HCT116 (cell line): ENCODE data around the gene RND2. TPM values are rescaled to one million over a fixed set of nuclear protein-coding genes. Genes with fewer than 3 reads are reported as not detected.

Source experiments
- ATAC-seq: fragments of 200-7000 bp; cut with Tn5 transposase; 2 replicates; pipeline ENCODE4 v1.9.1; 2020; ENCODE audit warnings: mild to moderate bottlenecking, moderate library complexity
- BruUV-seq: library from RNA; stranded (reverse); fragments of 400-500 nt; replicated peaks from 2 replicates; lab custom pipeline; 2021; lab: Mats Ljungman, UMichigan
- CTCF ChIA-PET: fragments of 300-600 bp; sonication (Branson Sonifier 250); formaldehyde crosslinking; loops from one replicate; lab custom pipeline; 2021; ENCODE audit warnings: antibody characterized with exemption; lab: Charles Lee
- POLR2A ChIA-PET: fragments of 300-600, 350-600 bp; sonication (Branson Sonifier 250); formaldehyde crosslinking; loops from one replicate; lab custom pipeline; 2021; ENCODE audit warnings: antibody characterized with exemption; lab: Charles Lee
- RAD21 ChIA-PET, 2 experiments: fragments of 300-600 bp; sonication (Branson Sonifier 250); formaldehyde crosslinking; loops; one replicate each; lab custom pipeline; 2023; ENCODE audit warnings: low total read pairs in 2 of 2; ENCODE audit not compliant: uncharacterized antibody in 2 of 2, unreplicated experiment in 2 of 2, low non-redundant PET in 1 of 2; lab: Charles Lee
- DNase-seq: peaks from one replicate; pipeline ENCODE4 v3.0.0-alpha.2; 2010; ENCODE audit warnings: low read depth, low spot score
- H2AFZ ChIP-seq: fragments of 200-600 bp; shearing (Covaris generic), sonication (generic); 2 replicates; pipeline ENCODE4 v1.6.1; 2017; ENCODE audit warnings: low read depth, mixed run types, mixed read lengths, antibody characterized with exemption, low read length; ENCODE audit not compliant: poor library complexity, severe bottlenecking
- H3K27ac ChIP-seq: 2 replicates; pipeline ENCODE4 v1.5.1; 2012; ENCODE audit warnings: low read depth, low read length
- H3K27me3 ChIP-seq: fragments of 200-600 bp; sonication (generic); 2 replicates; pipeline ENCODE4 v1.6.1; 2016; ENCODE audit warnings: mixed run types, low read length, mixed read lengths; ENCODE audit not compliant: insufficient read depth
- H3K36me3 ChIP-seq, 2 experiments: fragments of 200-500 bp in 1 of 2; fragments of 200-600 bp in 1 of 2; sonication (Bioruptor generic) in 1 of 2; sonication (generic) in 1 of 2; 2 replicates each; pipeline versions ENCODE4 v1.5.1 to v1.6.1; 2014 to 2016; ENCODE audit warnings: low read length in 2 of 2, inconsistent platforms in 1 of 2, mixed read lengths in 1 of 2, mixed run types in 1 of 2; ENCODE audit not compliant: insufficient read depth in 2 of 2, control insufficient read depth in 1 of 2
- H3K4me1 ChIP-seq, 2 experiments: fragments of 200-600 bp in 1 of 2; sonication (generic) in 1 of 2; 2 replicates each; pipeline versions ENCODE4 v1.5.1 to v1.6.1; 2012 to 2017; ENCODE audit warnings: low read length in 2 of 2, inconsistent platforms in 1 of 2, mild to moderate bottlenecking in 1 of 2, mixed read lengths in 1 of 2, mixed run types in 1 of 2, moderate library complexity in 1 of 2; ENCODE audit not compliant: insufficient read depth in 2 of 2, control insufficient read depth in 1 of 2
- H3K4me2 ChIP-seq: fragments of 200-600 bp; sonication (generic); 2 replicates; pipeline ENCODE4 v1.6.1; 2017; ENCODE audit warnings: mixed run types, low read length, mixed read lengths
- H3K4me3 ChIP-seq, 2 experiments: fragments of 200-600 bp in 1 of 2; sonication (generic) in 1 of 2; replicated peaks in 1 of 2; 2 replicates each; pipeline ENCODE4 v1.5.1; 2011 to 2016; ENCODE audit warnings: low read length in 2 of 2, control low read depth in 1 of 2, low read depth in 1 of 2, mild to moderate bottlenecking in 1 of 2, mixed read lengths in 1 of 2, mixed run types in 1 of 2
- H3K79me2 ChIP-seq: fragments of 200-600 bp; sonication (generic); 2 replicates; pipeline ENCODE4 v1.6.1; 2017; ENCODE audit warnings: mild to moderate bottlenecking, mixed run types, low read length, moderate library complexity, mixed read lengths; ENCODE audit not compliant: insufficient read depth
- H3K9ac ChIP-seq: fragments of 200-600 bp; sonication (generic); 2 replicates; pipeline ENCODE4 v1.6.1; 2016; ENCODE audit warnings: low read length, mixed read lengths
- H3K9me2 ChIP-seq: fragments of 200-600 bp; sonication (generic), shearing (Covaris generic); 2 replicates; pipeline ENCODE4 v1.6.1; 2017; ENCODE audit warnings: mixed run types, mild to moderate bottlenecking, moderate library complexity; ENCODE audit not compliant: insufficient read depth
- H3K9me3 ChIP-seq, 2 experiments: fragments of 200-500 bp in 1 of 2; fragments of 200-600 bp in 1 of 2; sonication (Bioruptor generic) in 1 of 2; sonication (generic) in 1 of 2; 2 replicates each; pipeline ENCODE4 v1.6.1; 2014 to 2017; ENCODE audit warnings: low read length in 2 of 2, mixed read lengths in 2 of 2, inconsistent platforms in 1 of 2, low read depth in 1 of 2, mild to moderate bottlenecking in 1 of 2, mixed run types in 1 of 2, moderate library complexity in 1 of 2; ENCODE audit not compliant: control insufficient read depth in 1 of 2, insufficient read depth in 1 of 2
- H4K20me1 ChIP-seq: fragments of 200-600 bp; sonication (generic), shearing (Covaris generic); 2 replicates; pipeline ENCODE4 v1.6.1; 2017; ENCODE audit warnings: mixed run types, mild to moderate bottlenecking, moderate library complexity; ENCODE audit not compliant: insufficient read depth
- EGR1 ChIP-seq: IDR thresholded peaks from 2 replicates; pipeline ENCODE4 v1.6.1; 2012; ENCODE audit warnings: low read depth
- EZH2 ChIP-seq: fragments of 200-600 bp; sonication (generic); IDR thresholded peaks from 2 replicates; pipeline ENCODE4 v1.6.1; 2017; ENCODE audit warnings: antibody characterized with exemption, mixed run types
- EZH2phosphoT487 ChIP-seq: fragments of 200-600 bp; IDR thresholded peaks from 2 replicates; pipeline ENCODE4 v1.6.1; 2018; ENCODE audit warnings: antibody characterized with exemption, borderline replicate concordance
- JUND ChIP-seq: IDR thresholded peaks from 2 replicates; pipeline ENCODE4 v1.6.1; 2012
- MAX ChIP-seq: IDR thresholded peaks from 2 replicates; pipeline ENCODE4 v1.6.1; 2012
- POLR2A ChIP-seq: IDR thresholded peaks from 2 replicates; pipeline ENCODE4 v1.7.0; 2011; ENCODE audit warnings: borderline replicate concordance; ENCODE audit not compliant: insufficient read depth, insufficient read length; ENCODE audit errors: extremely low read depth
- POLR2AphosphoS5 ChIP-seq: IDR thresholded peaks from 2 replicates; pipeline ENCODE4 v1.6.1; 2011; ENCODE audit warnings: mild to moderate bottlenecking, low read depth, low read length, moderate library complexity
- RAD21 ChIP-seq: IDR thresholded peaks from 2 replicates; pipeline ENCODE4 v1.6.1; 2012; ENCODE audit warnings: low read depth, mild to moderate bottlenecking
- SP1 ChIP-seq: IDR thresholded peaks from 2 replicates; pipeline ENCODE4 v1.6.1; 2012; ENCODE audit warnings: low read depth
- SRF ChIP-seq: IDR thresholded peaks from 2 replicates; pipeline ENCODE4 v1.6.1; 2012; ENCODE audit warnings: low read depth
- ZBTB33 ChIP-seq: IDR thresholded peaks from 2 replicates; pipeline ENCODE4 v1.6.1; 2011; ENCODE audit warnings: mild to moderate bottlenecking, low read length, moderate library complexity; ENCODE audit not compliant: insufficient replicate concordance; ENCODE audit errors: extremely low read depth
- ZFX ChIP-seq: fragments of 450-650 bp; IDR thresholded peaks from 2 replicates; pipeline ENCODE4 v1.6.1; 2017
- ZNF274 ChIP-seq: fragments of 200-500 bp; sonication (Bioruptor generic); IDR thresholded peaks from 2 replicates; pipeline ENCODE4 v1.6.1; 2014; ENCODE audit warnings: mild to moderate bottlenecking, low read depth, low read length, inconsistent platforms
- intact Hi-C: fragments of 100-400 bp; cut with micrococcal nuclease; formaldehyde crosslinking; loops from 2 replicates; pipeline ENCODE4 v1.10.0; 2022
- total RNA-seq: library from RNA; stranded (reverse); gene quantifications from one replicate; pipeline ENCODE4 v1.2.1, GENCODE V29; 2021; ENCODE audit not compliant: unreplicated experiment

Gene RND2
- total RNA-seq, 1 experiment from 2014 or later: 0.66 TPM

- H3K4me2 ChIP-seq: no peak overlapping the region
Measured at GRCh38 chr17:43068570-43069367, 43.7 kb downstream of the RND2 start.

More at GRCh38 chr17:43068570-43069367, 43.7 kb downstream of the RND2 start:
- H3K4me3 ChIP-seq: no peak overlapping the region
- POLR2A ChIA-PET: no interaction called here
- BruUV-seq: no TSS peak
- RAD21 ChIA-PET: no interaction called here
- CTCF ChIA-PET: no interaction called here
- intact Hi-C loops: no loop called here
- ATAC-seq: no peak
- H3K9me2 ChIP-seq: no peaks in the 10 kb centered on the region
- H3K27me3 ChIP-seq: no peaks in the 10 kb centered on the region
- no peak for DNase-seq
- H2AFZ ChIP-seq: no peak overlapping the region
- H3K36me3 ChIP-seq: peaks cover 6 to 14% of the 10 kb centered on the region in 2 experiments; a peak in 3 of 4 replicates
- H4K20me1 ChIP-seq: no peaks in the 10 kb centered on the region
- TF ChIP-seq POLR2AphosphoS5 (no peak), MAX (no peak), EZH2phosphoT487 (no peak), ZBTB33 (no peak), EGR1 (no peak), SP1 (no peak), EZH2 (no peak), RAD21 (no peak), POLR2A (no peak), SRF (no peak), JUND (no peak), ZNF274 (no peak), ZFX (no peak)
- H3K4me1 ChIP-seq: no peaks in the 10 kb centered on the region
- no peaks in the 10 kb centered on the region for H3K9me3 ChIP-seq
- no peak overlapping the region for H3K9ac ChIP-seq
- no peaks in the 10 kb centered on the region for H3K79me2 ChIP-seq
- no peak overlapping the region for H3K27ac ChIP-seq
